ENCODE results near the gene UXS1.

UXS1 gene

DNA sequence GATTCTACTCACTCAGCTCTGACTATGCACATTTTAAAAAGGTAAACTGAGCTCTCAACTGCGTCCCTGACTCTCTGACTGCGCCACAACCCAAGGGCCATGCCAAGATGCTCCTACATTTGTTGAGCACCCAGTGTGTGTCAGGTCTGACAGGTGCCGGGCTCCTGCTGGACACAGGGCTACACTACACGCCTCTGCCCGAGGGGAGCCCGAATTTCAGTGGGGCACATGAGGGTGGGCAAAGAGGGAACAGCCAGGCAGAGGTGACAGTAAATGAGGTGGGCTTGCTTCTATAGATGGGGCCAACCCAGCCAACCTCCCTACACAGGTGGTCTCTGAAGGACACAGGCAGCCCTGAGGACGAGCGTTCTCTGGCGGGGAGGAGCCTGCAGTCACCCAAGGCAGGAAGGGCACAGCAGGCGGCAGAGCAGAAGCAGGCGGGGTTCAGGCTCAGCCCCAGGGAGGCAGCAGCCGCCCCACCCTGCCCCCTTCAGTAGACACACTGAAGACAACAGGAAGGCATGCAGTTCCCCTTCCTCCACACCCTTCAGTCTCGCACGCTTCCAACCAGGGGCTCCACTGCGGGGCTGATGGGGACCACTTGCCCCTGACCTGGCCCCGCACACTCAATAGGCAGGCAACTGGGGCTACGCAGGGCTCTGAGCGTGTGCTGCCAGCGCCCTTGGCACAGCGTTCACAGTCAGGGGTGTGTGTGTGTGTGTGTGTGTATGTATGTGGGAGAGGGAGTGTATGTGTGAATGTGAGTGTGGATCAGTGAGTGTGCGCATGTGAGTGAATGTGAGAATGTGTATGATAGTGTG is 98.4 kb downstream of the UXS1 start:
- no peak for TF ChIP-seq TOX (CRISPR knock-in tag; IDR thresholded peaks at IDR 0.05; ENCODE audit: borderline replicate concordance)
- TF ChIP-seq ZC3H10 (CRISPR knock-in tag; IDR thresholded peaks at IDR 0.05): no peak
- TF ChIP-seq, protein P1, sequence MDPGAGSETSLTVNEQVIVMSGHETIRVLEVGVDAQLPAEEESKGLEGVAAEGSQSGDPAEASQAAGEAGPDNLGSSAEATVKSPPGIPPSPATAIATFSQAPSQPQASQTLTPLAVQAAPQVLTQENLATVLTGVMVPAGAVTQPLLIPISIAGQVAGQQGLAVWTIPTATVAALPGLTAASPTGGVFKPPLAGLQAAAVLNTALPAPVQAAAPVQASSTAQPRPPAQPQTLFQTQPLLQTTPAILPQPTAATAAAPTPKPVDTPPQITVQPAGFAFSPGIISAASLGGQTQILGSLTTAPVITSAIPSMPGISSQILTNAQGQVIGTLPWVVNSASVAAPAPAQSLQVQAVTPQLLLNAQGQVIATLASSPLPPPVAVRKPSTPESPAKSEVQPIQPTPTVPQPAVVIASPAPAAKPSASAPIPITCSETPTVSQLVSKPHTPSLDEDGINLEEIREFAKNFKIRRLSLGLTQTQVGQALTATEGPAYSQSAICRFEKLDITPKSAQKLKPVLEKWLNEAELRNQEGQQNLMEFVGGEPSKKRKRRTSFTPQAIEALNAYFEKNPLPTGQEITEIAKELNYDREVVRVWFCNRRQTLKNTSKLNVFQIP (CRISPR knock-in tag; IDR thresholded peaks at IDR 0.05; ENCODE audit: borderline replicate concordance, low read depth): no peak
- no peak for TF ChIP-seq CSDC2 (CRISPR knock-in tag; IDR thresholded peaks at IDR 0.05)
- TF ChIP-seq, protein P2, sequence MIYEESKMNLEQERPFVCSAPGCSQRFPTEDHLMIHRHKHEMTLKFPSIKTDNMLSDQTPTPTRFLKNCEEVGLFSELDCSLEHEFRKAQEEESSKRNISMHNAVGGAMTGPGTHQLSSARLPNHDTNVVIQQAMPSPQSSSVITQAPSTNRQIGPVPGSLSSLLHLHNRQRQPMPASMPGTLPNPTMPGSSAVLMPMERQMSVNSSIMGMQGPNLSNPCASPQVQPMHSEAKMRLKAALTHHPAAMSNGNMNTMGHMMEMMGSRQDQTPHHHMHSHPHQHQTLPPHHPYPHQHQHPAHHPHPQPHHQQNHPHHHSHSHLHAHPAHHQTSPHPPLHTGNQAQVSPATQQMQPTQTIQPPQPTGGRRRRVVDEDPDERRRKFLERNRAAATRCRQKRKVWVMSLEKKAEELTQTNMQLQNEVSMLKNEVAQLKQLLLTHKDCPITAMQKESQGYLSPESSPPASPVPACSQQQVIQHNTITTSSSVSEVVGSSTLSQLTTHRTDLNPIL (CRISPR knock-in tag; IDR thresholded peaks at IDR 0.05; ENCODE audit: low read depth): no peak
- TF ChIP-seq, protein P3, sequence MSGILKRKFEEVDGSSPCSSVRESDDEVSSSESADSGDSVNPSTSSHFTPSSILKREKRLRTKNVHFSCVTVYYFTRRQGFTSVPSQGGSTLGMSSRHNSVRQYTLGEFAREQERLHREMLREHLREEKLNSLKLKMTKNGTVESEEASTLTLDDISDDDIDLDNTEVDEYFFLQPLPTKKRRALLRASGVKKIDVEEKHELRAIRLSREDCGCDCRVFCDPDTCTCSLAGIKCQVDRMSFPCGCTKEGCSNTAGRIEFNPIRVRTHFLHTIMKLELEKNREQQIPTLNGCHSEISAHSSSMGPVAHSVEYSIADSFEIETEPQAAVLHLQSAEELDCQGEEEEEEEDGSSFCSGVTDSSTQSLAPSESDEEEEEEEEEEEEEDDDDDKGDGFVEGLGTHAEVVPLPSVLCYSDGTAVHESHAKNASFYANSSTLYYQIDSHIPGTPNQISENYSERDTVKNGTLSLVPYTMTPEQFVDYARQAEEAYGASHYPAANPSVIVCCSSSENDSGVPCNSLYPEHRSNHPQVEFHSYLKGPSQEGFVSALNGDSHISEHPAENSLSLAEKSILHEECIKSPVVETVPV (CRISPR knock-in tag; IDR thresholded peaks at IDR 0.05): no peak
- TF ChIP-seq ESRRG (CRISPR knock-in tag; IDR thresholded peaks at IDR 0.05): no peak
- no peak for TF ChIP-seq PPARA (CRISPR knock-in tag; IDR thresholded peaks at IDR 0.05; ENCODE audit: borderline replicate concordance)
- no peak for TF ChIP-seq ARNTL (CRISPR knock-in tag; IDR thresholded peaks at IDR 0.05; ENCODE audit: borderline replicate concordance, low read depth)
- no peak for TF ChIP-seq ZFP3 (CRISPR knock-in tag; IDR thresholded peaks at IDR 0.05)
- TF ChIP-seq ZNF8 (CRISPR knock-in tag; IDR thresholded peaks at IDR 0.05): no peak
- TF ChIP-seq SNAI2 (CRISPR knock-in tag; IDR thresholded peaks at IDR 0.05): no peak
- TF ChIP-seq, protein P4, sequence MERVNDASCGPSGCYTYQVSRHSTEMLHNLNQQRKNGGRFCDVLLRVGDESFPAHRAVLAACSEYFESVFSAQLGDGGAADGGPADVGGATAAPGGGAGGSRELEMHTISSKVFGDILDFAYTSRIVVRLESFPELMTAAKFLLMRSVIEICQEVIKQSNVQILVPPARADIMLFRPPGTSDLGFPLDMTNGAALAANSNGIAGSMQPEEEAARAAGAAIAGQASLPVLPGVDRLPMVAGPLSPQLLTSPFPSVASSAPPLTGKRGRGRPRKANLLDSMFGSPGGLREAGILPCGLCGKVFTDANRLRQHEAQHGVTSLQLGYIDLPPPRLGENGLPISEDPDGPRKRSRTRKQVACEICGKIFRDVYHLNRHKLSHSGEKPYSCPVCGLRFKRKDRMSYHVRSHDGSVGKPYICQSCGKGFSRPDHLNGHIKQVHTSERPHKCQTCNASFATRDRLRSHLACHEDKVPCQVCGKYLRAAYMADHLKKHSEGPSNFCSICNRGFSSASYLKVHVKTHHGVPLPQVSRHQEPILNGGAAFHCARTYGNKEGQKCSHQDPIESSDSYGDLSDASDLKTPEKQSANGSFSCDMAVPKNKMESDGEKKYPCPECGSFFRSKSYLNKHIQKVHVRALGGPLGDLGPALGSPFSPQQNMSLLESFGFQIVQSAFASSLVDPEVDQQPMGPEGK (CRISPR knock-in tag; IDR thresholded peaks at IDR 0.05; ENCODE audit: borderline replicate concordance): no peak
- no peak for TF ChIP-seq ZNF70 (CRISPR knock-in tag; IDR thresholded peaks at IDR 0.05)
- no peak for TF ChIP-seq ISL1 (CRISPR knock-in tag; IDR thresholded peaks at IDR 0.05)
- no peak for TF ChIP-seq TCF4 (CRISPR knock-in tag; IDR thresholded peaks at IDR 0.05; ENCODE audit: borderline replicate concordance)
- TF ChIP-seq BACH2 (CRISPR knock-in tag; IDR thresholded peaks at IDR 0.05; ENCODE audit: borderline replicate concordance): no peak
- TF ChIP-seq OSR1 (CRISPR knock-in tag; IDR thresholded peaks at IDR 0.05): no peak
- TF ChIP-seq, protein P5, sequence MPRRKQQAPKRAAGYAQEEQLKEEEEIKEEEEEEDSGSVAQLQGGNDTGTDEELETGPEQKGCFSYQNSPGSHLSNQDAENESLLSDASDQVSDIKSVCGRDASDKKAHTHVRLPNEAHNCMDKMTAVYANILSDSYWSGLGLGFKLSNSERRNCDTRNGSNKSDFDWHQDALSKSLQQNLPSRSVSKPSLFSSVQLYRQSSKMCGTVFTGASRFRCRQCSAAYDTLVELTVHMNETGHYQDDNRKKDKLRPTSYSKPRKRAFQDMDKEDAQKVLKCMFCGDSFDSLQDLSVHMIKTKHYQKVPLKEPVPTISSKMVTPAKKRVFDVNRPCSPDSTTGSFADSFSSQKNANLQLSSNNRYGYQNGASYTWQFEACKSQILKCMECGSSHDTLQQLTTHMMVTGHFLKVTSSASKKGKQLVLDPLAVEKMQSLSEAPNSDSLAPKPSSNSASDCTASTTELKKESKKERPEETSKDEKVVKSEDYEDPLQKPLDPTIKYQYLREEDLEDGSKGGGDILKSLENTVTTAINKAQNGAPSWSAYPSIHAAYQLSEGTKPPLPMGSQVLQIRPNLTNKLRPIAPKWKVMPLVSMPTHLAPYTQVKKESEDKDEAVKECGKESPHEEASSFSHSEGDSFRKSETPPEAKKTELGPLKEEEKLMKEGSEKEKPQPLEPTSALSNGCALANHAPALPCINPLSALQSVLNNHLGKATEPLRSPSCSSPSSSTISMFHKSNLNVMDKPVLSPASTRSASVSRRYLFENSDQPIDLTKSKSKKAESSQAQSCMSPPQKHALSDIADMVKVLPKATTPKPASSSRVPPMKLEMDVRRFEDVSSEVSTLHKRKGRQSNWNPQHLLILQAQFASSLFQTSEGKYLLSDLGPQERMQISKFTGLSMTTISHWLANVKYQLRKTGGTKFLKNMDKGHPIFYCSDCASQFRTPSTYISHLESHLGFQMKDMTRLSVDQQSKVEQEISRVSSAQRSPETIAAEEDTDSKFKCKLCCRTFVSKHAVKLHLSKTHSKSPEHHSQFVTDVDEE (CRISPR knock-in tag; IDR thresholded peaks at IDR 0.05): no peak
- TF ChIP-seq ZFP30 (CRISPR knock-in tag; IDR thresholded peaks at IDR 0.05): no peak
- no peak for ATAC-seq

DNA sequence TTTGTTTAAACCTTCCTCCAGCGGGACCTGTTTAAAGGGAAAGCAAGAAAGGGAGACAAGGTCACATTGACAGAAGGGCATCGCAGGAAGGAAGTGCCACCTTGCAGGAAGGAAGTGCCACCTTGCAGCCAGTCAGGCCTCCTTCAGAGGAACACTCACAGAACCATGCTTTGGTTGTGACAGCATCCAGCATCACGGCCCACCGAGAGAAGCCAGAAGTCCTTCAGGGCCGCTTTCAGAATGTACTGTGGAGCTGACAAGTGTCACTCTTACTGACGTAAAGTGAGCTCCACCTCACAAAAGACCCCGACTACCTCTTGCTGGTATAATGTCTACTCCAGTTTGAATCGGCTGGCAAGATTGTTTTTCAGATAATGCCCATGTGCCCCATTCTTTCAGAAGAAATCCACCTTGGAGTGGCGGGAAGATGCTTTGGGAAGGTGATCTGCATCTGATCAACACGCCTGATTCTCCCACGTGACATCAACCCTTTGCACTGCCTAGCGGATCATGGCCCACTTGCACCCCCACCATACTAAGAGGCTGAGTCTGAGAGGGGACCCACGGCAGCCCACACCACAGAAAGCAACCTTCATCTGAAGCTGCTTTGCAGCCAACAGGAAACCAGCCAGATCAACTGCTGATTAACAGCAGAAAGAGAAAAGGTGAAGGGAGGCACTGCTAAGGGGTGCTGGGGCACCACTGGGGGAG is 99.8 kb downstream of the UXS1 start:
- no peak for TF ChIP-seq TCF4 (CRISPR knock-in tag; IDR thresholded peaks at IDR 0.05; ENCODE audit: borderline replicate concordance)
- TF ChIP-seq ZNF565 (CRISPR knock-in tag; conservative IDR thresholded peaks at IDR 0.05; ENCODE audit: low read depth): no peak
- TF ChIP-seq, protein P5 (CRISPR knock-in tag; IDR thresholded peaks at IDR 0.05): no peak
- no peak for TF ChIP-seq ESRRG (CRISPR knock-in tag; IDR thresholded peaks at IDR 0.05)
- TF ChIP-seq, protein P2 (CRISPR knock-in tag; IDR thresholded peaks at IDR 0.05; ENCODE audit: low read depth): no peak
- TF ChIP-seq ZFP30 (CRISPR knock-in tag; IDR thresholded peaks at IDR 0.05): no peak
- TF ChIP-seq OSR1 (CRISPR knock-in tag; IDR thresholded peaks at IDR 0.05): no peak
- no peak for ATAC-seq

Data from SK-N-SH treated with all-trans-retinoic acid at 6 μM for 48 hours (cell line).